ENCODE measurements around the gene KCND2. TPM values are rescaled to one million over a fixed set of nuclear protein-coding genes. Genes with fewer than 3 reads are reported as not detected.
"Not testable (repeated sequence)": the region's sequence is repeated elsewhere in the genome, so short reads cannot be mapped to it uniquely, and the experiment has no call there.

The KCND2 gene
- total RNA-seq, 1 experiment from 2014 or later, result not detected

DNA sequence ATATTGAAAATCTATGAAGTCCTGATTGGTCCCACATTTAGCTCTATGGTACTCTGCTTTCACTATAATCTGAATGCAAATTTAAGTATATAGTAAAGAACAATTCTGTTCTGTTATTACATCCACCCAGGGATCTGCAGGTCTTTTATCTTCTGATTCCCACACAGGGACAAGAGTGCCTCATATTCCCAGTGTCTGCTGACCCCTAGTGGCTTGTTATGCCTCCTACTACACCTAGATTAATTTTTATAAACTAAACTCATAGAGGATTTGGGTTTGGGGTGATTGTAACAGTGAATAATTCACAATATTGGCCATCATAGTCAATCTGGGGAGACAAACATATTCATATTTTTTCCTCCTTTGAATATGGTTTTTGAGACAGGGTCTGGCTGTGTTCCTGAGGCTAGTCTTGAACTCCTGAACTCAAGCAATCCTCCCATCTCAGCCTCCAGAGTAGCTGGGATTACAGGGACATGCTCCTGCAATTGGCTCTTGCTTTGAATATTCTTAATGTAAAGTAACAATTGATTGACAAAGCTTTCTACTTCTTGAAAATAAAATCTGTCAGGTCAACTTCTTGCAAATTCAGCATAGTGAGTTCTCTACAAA, 282.1 kb downstream of the KCND2 start:
- H3K4me1 ChIP-seq, result no peaks in the 10 kb centered on the region
- Mint-ChIP-seq H3K27ac (ENCODE audit: unreplicated experiment) (no peak overlapping the region), H3K27me3 (ENCODE audit: insufficient read depth, unreplicated experiment) (peaks cover 3% of the 10 kb centered on the region), H3K9me3 (ENCODE audit: unreplicated experiment) (no peaks in the 10 kb centered on the region), H3K36me3 (ENCODE audit: insufficient read depth, unreplicated experiment) (no peaks in the 10 kb centered on the region), H3K4me3 (ENCODE audit: unreplicated experiment) (no peak overlapping the region), H3K4me1 (ENCODE audit: low read depth, unreplicated experiment) (no peaks in the 10 kb centered on the region)
- TF ChIP-seq, protein P1, sequence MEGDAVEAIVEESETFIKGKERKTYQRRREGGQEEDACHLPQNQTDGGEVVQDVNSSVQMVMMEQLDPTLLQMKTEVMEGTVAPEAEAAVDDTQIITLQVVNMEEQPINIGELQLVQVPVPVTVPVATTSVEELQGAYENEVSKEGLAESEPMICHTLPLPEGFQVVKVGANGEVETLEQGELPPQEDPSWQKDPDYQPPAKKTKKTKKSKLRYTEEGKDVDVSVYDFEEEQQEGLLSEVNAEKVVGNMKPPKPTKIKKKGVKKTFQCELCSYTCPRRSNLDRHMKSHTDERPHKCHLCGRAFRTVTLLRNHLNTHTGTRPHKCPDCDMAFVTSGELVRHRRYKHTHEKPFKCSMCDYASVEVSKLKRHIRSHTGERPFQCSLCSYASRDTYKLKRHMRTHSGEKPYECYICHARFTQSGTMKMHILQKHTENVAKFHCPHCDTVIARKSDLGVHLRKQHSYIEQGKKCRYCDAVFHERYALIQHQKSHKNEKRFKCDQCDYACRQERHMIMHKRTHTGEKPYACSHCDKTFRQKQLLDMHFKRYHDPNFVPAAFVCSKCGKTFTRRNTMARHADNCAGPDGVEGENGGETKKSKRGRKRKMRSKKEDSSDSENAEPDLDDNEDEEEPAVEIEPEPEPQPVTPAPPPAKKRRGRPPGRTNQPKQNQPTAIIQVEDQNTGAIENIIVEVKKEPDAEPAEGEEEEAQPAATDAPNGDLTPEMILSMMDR (IDR thresholded peaks at IDR 0.05; ENCODE audit: insufficient read depth in 1 of 2, low read depth in 1 of 2, low read length in 1 of 2, severe bottlenecking in 1 of 2, unreplicated experiment in 1 of 2), result peak; percentile 61 to 76
- intact Hi-C loops (cut with micrococcal nuclease; ENCODE audit: unreplicated experiment), result loop anchor here (1.0 kb wide), 2 partner anchors 282 to 620 kb away; partner anchors contain the start of gene KCND2
- ChIA-PET POLR2A (no interaction called here), CTCF (no interaction called here)
- no peak overlapping the region for H3K4me3 ChIP-seq (ENCODE audit: low read depth, low read length)
- peak; percentile 51 to 64 for DNase-seq
- H3K36me3 ChIP-seq (ENCODE audit: control insufficient read depth, insufficient read depth, low read length), result no peaks in the 10 kb centered on the region
- no TSS peak for BruUV-seq (replicated peaks)
- no peaks in the 10 kb centered on the region for H3K9me3 ChIP-seq
- no peaks in the 10 kb centered on the region for H3K27me3 ChIP-seq (replicated peaks; ENCODE audit: control insufficient read depth, insufficient read depth, low read length)

DNA sequence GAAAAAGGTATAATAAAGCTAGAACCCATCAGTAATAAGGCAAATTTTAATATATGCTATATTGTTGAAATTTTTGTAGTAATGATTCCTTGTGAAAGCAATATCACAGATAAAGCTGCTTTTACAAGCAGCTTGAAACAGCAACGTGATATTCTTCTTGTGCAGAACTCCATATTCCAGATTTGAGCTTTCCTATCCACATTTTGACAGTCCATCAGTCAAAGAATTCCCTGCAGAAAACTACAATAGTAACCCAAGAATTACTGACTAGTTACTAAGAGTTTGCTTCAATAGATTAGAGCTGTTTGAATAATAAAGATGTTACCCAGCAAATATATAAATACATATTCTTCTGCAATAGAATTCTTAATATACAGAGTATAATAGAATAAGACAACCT, 291.2 kb downstream of the KCND2 start:
- no peaks in the 10 kb centered on the region for H3K36me3 ChIP-seq (ENCODE audit: control insufficient read depth, insufficient read depth, low read length)
- no peaks in the 10 kb centered on the region for H3K27me3 ChIP-seq (replicated peaks; ENCODE audit: control insufficient read depth, insufficient read depth, low read length)
- BruUV-seq (replicated peaks), result no TSS peak
- Mint-ChIP-seq H3K4me1 (ENCODE audit: low read depth, unreplicated experiment) (no peaks in the 10 kb centered on the region), H3K4me3 (ENCODE audit: unreplicated experiment) (no peak overlapping the region), H3K36me3 (ENCODE audit: insufficient read depth, unreplicated experiment) (no peaks in the 10 kb centered on the region), H3K27me3 (ENCODE audit: insufficient read depth, unreplicated experiment) (no peaks in the 10 kb centered on the region), H3K27ac (ENCODE audit: unreplicated experiment) (no peak overlapping the region), H3K9me3 (ENCODE audit: unreplicated experiment) (no peaks in the 10 kb centered on the region)
- no peak for DNase-seq
- H3K9me3 ChIP-seq, result no peaks in the 10 kb centered on the region
- H3K4me3 ChIP-seq (ENCODE audit: low read depth, low read length), result no peak overlapping the region
- POLR2A ChIA-PET, result no interaction called here
- CTCF ChIA-PET, result no interaction called here
- TF ChIP-seq, protein P1 (IDR thresholded peaks at IDR 0.05; ENCODE audit: insufficient read depth in 1 of 2, low read depth in 1 of 2, low read length in 1 of 2, severe bottlenecking in 1 of 2, unreplicated experiment in 1 of 2), result no peak
- intact Hi-C loops (cut with micrococcal nuclease; ENCODE audit: unreplicated experiment), result no loop called here
- no peaks in the 10 kb centered on the region for H3K4me1 ChIP-seq

DNA sequence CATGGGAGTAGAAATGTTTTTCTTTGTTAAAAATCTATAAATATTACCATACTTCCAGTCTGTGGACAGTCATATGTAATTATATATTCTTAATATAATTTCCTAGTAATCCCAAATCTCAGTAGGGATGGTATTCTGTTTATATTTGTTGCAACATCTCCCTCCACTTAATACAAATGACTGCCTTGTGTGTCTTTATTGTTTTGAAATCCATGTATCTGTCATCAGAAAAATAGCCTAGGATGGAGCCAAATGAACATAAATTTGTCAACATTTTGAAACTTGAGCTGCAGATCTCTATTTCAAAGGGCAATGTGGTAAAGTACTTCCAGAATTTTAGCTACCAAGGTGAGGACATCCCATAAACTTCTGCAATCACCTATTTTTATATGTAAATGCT, 294.2 kb downstream of the KCND2 start:
- ChIA-PET POLR2A (no interaction called here), CTCF (no interaction called here)
- no peaks in the 10 kb centered on the region for H3K4me1 Mint-ChIP-seq (ENCODE audit: low read depth, unreplicated experiment)
- Histone ChIP-seq H3K4me1 (no peaks in the 10 kb centered on the region), H3K9me3 (no peaks in the 10 kb centered on the region), H3K4me3 (ENCODE audit: low read depth, low read length) (no peak overlapping the region), H3K36me3 (ENCODE audit: control insufficient read depth, insufficient read depth, low read length) (no peaks in the 10 kb centered on the region), H3K27me3 (replicated peaks; ENCODE audit: control insufficient read depth, insufficient read depth, low read length) (no peaks in the 10 kb centered on the region)
- intact Hi-C loops (cut with micrococcal nuclease; ENCODE audit: unreplicated experiment), result no loop called here
- TF ChIP-seq, protein P1 (IDR thresholded peaks at IDR 0.05; ENCODE audit: insufficient read depth in 1 of 2, low read depth in 1 of 2, low read length in 1 of 2, severe bottlenecking in 1 of 2, unreplicated experiment in 1 of 2), result no peak
- H3K9me3 Mint-ChIP-seq (ENCODE audit: unreplicated experiment), result no peaks in the 10 kb centered on the region
- no peaks in the 10 kb centered on the region for H3K36me3 Mint-ChIP-seq (ENCODE audit: insufficient read depth, unreplicated experiment)
- no peak for DNase-seq
- H3K4me3 Mint-ChIP-seq (ENCODE audit: unreplicated experiment), result no peak overlapping the region
- no peaks in the 10 kb centered on the region for H3K27me3 Mint-ChIP-seq (ENCODE audit: insufficient read depth, unreplicated experiment)
- no peak overlapping the region for H3K27ac Mint-ChIP-seq (ENCODE audit: unreplicated experiment)
- no TSS peak for BruUV-seq (replicated peaks)

DNA sequence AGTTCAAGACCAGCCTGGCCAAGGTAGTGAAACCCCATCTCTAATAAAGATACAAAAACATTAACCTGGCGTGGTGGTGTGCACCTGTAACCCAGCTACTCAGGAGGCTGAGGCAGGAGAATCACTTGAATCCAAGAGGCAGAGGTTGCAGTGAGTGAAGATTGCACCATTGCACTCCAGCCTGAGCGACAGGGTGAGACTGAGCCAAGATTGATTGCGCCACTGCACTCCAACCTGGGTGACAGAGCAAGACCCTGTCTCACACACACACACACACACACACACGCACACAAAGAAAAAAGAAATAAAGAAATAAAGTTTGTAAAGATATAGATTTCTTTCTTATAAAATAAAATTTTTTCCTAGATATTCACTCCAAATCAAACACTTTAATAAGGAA, 305.7 kb downstream of the KCND2 start:
- H3K4me1 ChIP-seq; H3K4me3 ChIP-seq (ENCODE audit: low read depth, low read length); H3K27me3 Mint-ChIP-seq (ENCODE audit: insufficient read depth, unreplicated experiment); H3K36me3 Mint-ChIP-seq (ENCODE audit: insufficient read depth, unreplicated experiment); DNase-seq; H3K4me1 Mint-ChIP-seq (ENCODE audit: low read depth, unreplicated experiment); H3K9me3 ChIP-seq; intact Hi-C loops (cut with micrococcal nuclease; ENCODE audit: unreplicated experiment); POLR2A ChIA-PET; H3K9me3 Mint-ChIP-seq (ENCODE audit: unreplicated experiment); H3K36me3 ChIP-seq (ENCODE audit: control insufficient read depth, insufficient read depth, low read length); H3K27ac Mint-ChIP-seq (ENCODE audit: unreplicated experiment); H3K27me3 ChIP-seq (replicated peaks; ENCODE audit: control insufficient read depth, insufficient read depth, low read length); BruUV-seq (replicated peaks); H3K4me3 Mint-ChIP-seq (ENCODE audit: unreplicated experiment); CTCF ChIA-PET: not testable (repeated sequence)
